H1 (cell line): Measurements from ENCODE around the gene GLTPD2. TPM values are rescaled to one million over a fixed set of nuclear protein-coding genes. Genes with fewer than 3 reads are reported as not detected.

ENCODE experiments used
- ATF3 ChIP-seq: IDR thresholded peaks from 2 replicates; pipeline ENCODE4 v1.6.1; 2011; ENCODE audit warnings: low read depth, mild to moderate bottlenecking, low read length; ENCODE audit not compliant: insufficient read depth
- EZH2 ChIP-seq: fragments of 200-600 bp; sonication (generic); IDR thresholded peaks from 2 replicates; pipeline ENCODE4 v1.7.1; 2012; ENCODE audit warnings: low read depth, mild to moderate bottlenecking, moderate library complexity, low read length, inconsistent platforms; ENCODE audit not compliant: severe bottlenecking
- HDAC2 ChIP-seq, 2 experiments: fragments of 300-600 bp in 1 of 2; sonication (generic) in 1 of 2; IDR thresholded peaks; 2 replicates each; pipeline ENCODE4 v1.6.1; 2011 to 2012; ENCODE audit warnings: low read depth in 2 of 2, low read length in 2 of 2, mild to moderate bottlenecking in 2 of 2, moderate library complexity in 2 of 2, borderline replicate concordance in 1 of 2, inconsistent platforms in 1 of 2
- KDM4A ChIP-seq: IDR thresholded peaks from one replicate; pipeline ENCODE4 v1.7.1; 2012; ENCODE audit warnings: low read depth, mild to moderate bottlenecking, moderate library complexity, low read length, inconsistent platforms; ENCODE audit not compliant: severe bottlenecking
- RNF2 ChIP-seq: fragments of 200-900, 300-1000 bp; sonication (generic); IDR thresholded peaks from 2 replicates; pipeline ENCODE4 v1.7.1; 2016; ENCODE audit warnings: borderline replicate concordance, low read depth, mild to moderate bottlenecking, antibody characterized with exemption, low read length; ENCODE audit not compliant: poor library complexity, severe bottlenecking; ENCODE audit errors: missing control alignments
- SP1 ChIP-seq: IDR thresholded peaks from 2 replicates; pipeline ENCODE4 v1.6.1; 2011; ENCODE audit warnings: low read depth, low read length
- SP2 ChIP-seq: IDR thresholded peaks from 2 replicates; pipeline ENCODE4 v1.6.1; 2012; ENCODE audit warnings: mild to moderate bottlenecking, low read length, inconsistent platforms
- TAF1 ChIP-seq: IDR thresholded peaks from 2 replicates; pipeline ENCODE4 v1.6.1; 2011; ENCODE audit warnings: mild to moderate bottlenecking, low read depth, low read length
- polyA plus RNA-seq, 7 experiments: library from polyadenylated mRNA; depleted of rRNA in 3 of 7; stranded (reverse) in 5 of 7; unstranded in 2 of 7; fragments of >200 nt in 5 of 7; fragments of 200-250 nt in 2 of 7; gene quantifications; 1 replicate in 5 of 7; 2 replicates in 1 of 7; 4 replicates in 1 of 7; pipeline versions ENCODE4 v1.2.1 to v1.2.3, GENCODE V29; 2011 to 2013; ENCODE audit warnings: missing spikeins in 2 of 7, mixed read lengths in 2 of 7
- total RNA-seq: library from RNA; stranded (reverse); fragmentation: NEBNext Ultra II Directional; extraction: Animal tissue kit (Norgen Biotek cat#: 25700); gene quantifications from 2 replicates; pipeline ENCODE4 v1.2.1, GENCODE V29; 2021

Gene GLTPD2
- total and polyA plus RNA-seq, 2 of the 8 experiments (the other 6 are each of a cell fraction or from before 2014, with no cell fraction given) = not detected

GRCh38 chr17:4788807-4789700 lies at the start of gene GLTPD2 (continued):
- TF ChIP-seq EZH2 (peak; percentile 74), RNF2 (peak; percentile 38), SP1 (no peak), KDM4A (peak; percentile 74), ATF3 (no peak), SP2 (no peak), HDAC2 (IDR thresholded peaks at IDR 0.05; ENCODE audit: borderline replicate concordance in 1 of 2, low read depth in 2 of 2, low read length in 2 of 2) (0 out of 4 replicates have a peak, but pooled peaks of 1 of the 2 experiments have one; percentile 5), TAF1 (no peak)
- TF ChIP-seq, all 59 proteins: peak for 5
